C4-2B (cell line): Measurements from ENCODE around the gene IL1RAPL2.

Source experiments
- H3K27ac ChIP-seq: fragments of 450-650 bp; 2 replicates; pipeline ENCODE4 v1.5.1; 2017
- CTCF ChIP-seq: fragments of 450-650 bp; conservative IDR thresholded peaks from 2 replicates; pipeline ENCODE4 v1.5.1; 2017; ENCODE audit warnings: mild to moderate bottlenecking
- ZFX ChIP-seq: fragments of 450-650 bp; IDR thresholded peaks from 2 replicates; pipeline ENCODE4 v1.6.1; 2017

IL1RAPL2 gene

DNA sequence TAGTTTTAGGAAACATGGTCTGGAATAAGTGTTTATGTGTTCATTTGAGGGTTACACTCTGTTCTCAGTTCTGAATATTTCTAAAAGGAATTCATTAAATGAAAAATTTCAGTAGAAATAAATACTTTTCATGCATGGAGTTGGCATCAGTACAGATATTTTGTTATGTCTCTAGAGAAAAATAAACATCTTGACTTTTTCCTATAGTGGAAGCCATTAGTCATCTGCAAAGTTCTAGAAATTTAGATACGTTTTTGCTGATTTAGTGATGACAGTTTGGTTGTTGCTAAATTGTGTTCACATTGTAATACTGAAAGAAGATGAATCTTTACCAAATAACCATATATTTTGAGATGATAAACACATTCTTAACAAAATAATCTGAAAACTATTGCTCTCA lies 922.7 kb downstream of the IL1RAPL2 start:
- no peak overlapping the region for H3K27ac ChIP-seq
- TF ChIP-seq ZFX (no peak), CTCF (no peak)

DNA sequence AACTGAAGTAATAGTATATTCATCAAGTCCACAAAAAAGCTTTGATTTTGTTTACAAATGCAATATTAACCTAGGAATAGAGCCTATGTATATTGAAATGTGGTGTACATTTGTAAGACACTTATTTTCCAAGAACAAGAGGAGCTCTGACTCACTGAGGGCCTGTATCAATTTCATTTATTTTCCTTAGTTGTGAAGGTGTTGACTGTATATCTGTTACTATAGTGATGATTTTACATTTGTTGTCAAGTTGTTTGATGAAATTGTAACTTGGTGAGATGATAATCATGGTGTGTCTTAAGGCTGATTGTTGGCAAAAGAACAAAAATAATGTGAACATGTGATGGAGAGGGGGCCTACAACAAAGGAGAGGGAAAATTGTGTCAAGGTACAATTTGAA lies 929.4 kb downstream of the IL1RAPL2 start:
- H3K27ac ChIP-seq = no peak overlapping the region
- TF ChIP-seq CTCF (no peak), ZFX (no peak)

- no peak for TF ChIP-seq CTCF
- no peak for TF ChIP-seq ZFX
- no peak overlapping the region for H3K27ac ChIP-seq
These were observed 936.3 kb downstream of the IL1RAPL2 start for GRCh38 chrX:105502336-105502735.

GRCh38 chrX:105515561-105515960 lies 949.6 kb downstream of the IL1RAPL2 start:
- TF ChIP-seq ZFX (no peak), CTCF (no peak)
- H3K27ac ChIP-seq = no peak overlapping the region

DNA sequence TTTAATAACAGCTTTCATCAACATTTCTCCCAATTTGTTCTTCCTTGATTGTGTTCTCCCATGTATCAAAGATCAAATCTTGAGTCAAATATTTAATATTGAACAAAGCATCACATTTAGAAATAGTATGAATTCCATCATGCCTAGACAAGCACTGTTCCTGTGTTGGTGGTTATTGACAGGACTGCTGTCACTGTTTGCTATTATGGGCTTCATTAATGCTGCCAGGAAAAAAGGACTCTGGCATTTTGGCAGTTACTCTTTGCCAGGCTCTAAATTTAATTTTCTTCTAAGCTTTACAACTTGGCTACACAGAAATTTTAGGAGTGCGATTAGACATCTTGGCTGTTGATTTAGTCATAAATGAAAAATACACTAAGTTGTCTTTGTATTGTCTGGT lies 960.4 kb downstream of the IL1RAPL2 start:
- TF ChIP-seq CTCF (no peak), ZFX (no peak)
- H3K27ac ChIP-seq = no peak overlapping the region

DNA sequence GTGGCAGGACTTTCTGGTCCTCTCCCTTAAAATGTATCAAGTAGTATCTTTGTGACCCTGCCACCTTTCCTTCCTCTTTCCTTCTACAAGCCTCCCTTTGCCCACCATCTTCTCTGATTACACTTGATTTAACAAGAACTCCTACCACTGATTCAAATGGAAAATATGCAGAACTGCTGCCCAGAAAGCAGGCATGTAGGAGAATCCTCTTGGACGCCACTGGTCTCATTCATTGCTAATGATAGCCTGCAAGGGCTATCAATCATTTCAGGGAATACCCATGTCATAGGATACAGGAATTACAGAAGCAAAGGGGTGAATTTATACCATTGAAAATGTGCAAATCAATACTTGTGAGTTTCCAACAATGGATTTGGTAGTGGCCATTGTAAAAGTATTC lies 961.8 kb downstream of the IL1RAPL2 start:
- H3K27ac ChIP-seq = no peak overlapping the region
- TF ChIP-seq ZFX (no peak), CTCF (no peak)

- H3K27ac ChIP-seq = no peak overlapping the region
- TF ChIP-seq CTCF = no peak
- TF ChIP-seq ZFX = no peak
These were observed 968.0 kb downstream of the IL1RAPL2 start for GRCh38 chrX:105533951-105534350.
